Osteoblast (primary cell): ENCODE measurements around the gene VIPR1. TPM values are rescaled to one million over a fixed set of nuclear protein-coding genes. Genes with fewer than 3 reads are reported as not detected.

Experiments used
- DNase-seq: peaks from one replicate; pipeline ENCODE4 v3.0.0; 2011; ENCODE audit warnings: low spot score, mixed read lengths; ENCODE audit not compliant: insufficient read length; ENCODE audit errors: missing footprints
- H2AFZ ChIP-seq: 2 replicates; pipeline ENCODE4 v1.6.0; 2011; ENCODE audit warnings: mild to moderate bottlenecking, low read length
- H3K27ac ChIP-seq: 2 replicates; pipeline ENCODE4 v1.5.1; 2011; ENCODE audit warnings: mild to moderate bottlenecking, low read depth, low read length, moderate library complexity
- H3K27me3 ChIP-seq: 2 replicates; pipeline ENCODE4 v1.6.0; 2012; ENCODE audit warnings: mild to moderate bottlenecking, control low read depth, inconsistent platforms, low read length, moderate library complexity; ENCODE audit not compliant: insufficient read depth
- H3K36me3 ChIP-seq: 2 replicates; pipeline ENCODE4 v1.5.1; 2011; ENCODE audit warnings: mild to moderate bottlenecking, low read length, control low read depth, moderate library complexity; ENCODE audit not compliant: insufficient read depth
- H3K4me1 ChIP-seq: 2 replicates; pipeline ENCODE4 v1.5.1; 2011; ENCODE audit warnings: mild to moderate bottlenecking, low read length, control low read depth, moderate library complexity; ENCODE audit not compliant: insufficient read depth
- H3K4me2 ChIP-seq: 2 replicates; pipeline ENCODE4 v1.6.0; 2011; ENCODE audit warnings: mild to moderate bottlenecking, low read length; ENCODE audit not compliant: insufficient read depth
- H3K4me3 ChIP-seq: fragments of 200-600 bp; sonication (generic); 3 replicates; pipeline ENCODE4 v1.5.1; 2012; ENCODE audit warnings: mild to moderate bottlenecking, low read length, inconsistent platforms; ENCODE audit not compliant: insufficient read depth
- H3K79me2 ChIP-seq: 2 replicates; pipeline ENCODE4 v1.6.0; 2012; ENCODE audit warnings: mild to moderate bottlenecking, low read length, control low read depth, inconsistent platforms; ENCODE audit not compliant: insufficient read depth
- H3K9me3 ChIP-seq: 2 replicates; pipeline ENCODE4 v1.5.1; 2011; ENCODE audit warnings: low read depth, low read length, control low read depth
- H4K20me1 ChIP-seq: 2 replicates; pipeline ENCODE4 v1.6.0; 2012; ENCODE audit warnings: mild to moderate bottlenecking, low read length, control low read depth; ENCODE audit not compliant: insufficient read depth
- total RNA-seq: library from RNA; depleted of rRNA; stranded (reverse); fragments of >200 nt; gene quantifications from 2 replicates; pipeline ENCODE4 v1.2.3, GENCODE V29; 2012
- TF ChIP-seq, protein P1 (sequence below): IDR thresholded peaks from 2 replicates; pipeline ENCODE4 v1.5.1; 2011; ENCODE audit warnings: mild to moderate bottlenecking, low read depth, low read length, moderate library complexity; ENCODE audit errors: extremely low read depth

Gene VIPR1
- total RNA-seq, 1 donor, result not detected

DNA sequence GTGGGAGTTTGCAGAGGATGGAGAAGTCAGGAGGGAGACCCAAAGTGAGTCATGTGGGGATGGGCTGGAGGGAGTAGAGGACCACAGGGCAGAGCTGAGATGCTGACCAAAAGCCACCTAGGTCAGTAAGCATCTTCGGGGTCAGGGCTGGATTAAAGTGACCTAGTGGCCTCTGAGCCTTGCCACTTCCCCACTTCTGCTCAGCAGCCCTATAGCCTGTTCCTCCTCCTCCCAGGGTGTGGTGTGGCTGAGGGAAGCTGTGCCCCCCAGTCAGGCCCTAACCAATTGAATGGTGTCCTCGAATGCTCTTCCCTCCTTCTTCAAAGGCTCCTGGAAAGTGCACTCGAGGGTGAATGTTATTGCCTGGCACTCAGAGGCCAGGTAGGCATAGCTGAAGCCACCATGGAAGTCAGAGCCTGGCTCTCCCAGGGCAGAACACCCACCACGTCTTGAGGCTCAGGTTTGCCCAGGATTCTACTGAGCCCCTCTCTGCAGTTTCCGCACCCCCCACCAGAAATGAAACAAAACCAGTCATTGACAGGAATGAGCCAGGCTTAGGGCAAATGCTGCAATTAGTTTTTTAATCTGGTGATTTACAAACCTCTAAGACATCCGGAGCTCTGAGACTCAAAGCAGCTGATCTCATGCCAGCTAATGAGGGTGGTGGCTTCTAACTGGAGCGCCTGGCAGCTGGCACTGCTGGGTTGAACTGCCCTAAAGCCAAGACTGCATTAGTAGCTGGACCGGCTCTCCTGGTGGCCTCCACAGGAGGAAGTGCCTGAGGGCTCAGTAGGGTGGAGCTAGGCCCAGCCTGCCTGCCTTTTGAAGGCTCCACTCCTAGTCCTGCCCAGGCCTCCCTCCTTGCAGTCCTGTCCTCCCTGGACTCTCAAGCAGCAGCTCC lies 26.0 kb upstream of the VIPR1 start:
- Histone ChIP-seq H4K20me1 (no peaks in the 10 kb centered on the region), H3K4me2 (no peak overlapping the region), H3K27me3 (peaks cover 7% of the 10 kb centered on the region), H3K36me3 (no peaks in the 10 kb centered on the region), H3K27ac (no peak overlapping the region), H3K9me3 (no peaks in the 10 kb centered on the region), H3K79me2 (no peaks in the 10 kb centered on the region), H3K4me3 (no peak overlapping the region), H2AFZ (no peak overlapping the region), H3K4me1 (no peaks in the 10 kb centered on the region)
- DNase-seq, result no peak
- TF ChIP-seq, protein P1, sequence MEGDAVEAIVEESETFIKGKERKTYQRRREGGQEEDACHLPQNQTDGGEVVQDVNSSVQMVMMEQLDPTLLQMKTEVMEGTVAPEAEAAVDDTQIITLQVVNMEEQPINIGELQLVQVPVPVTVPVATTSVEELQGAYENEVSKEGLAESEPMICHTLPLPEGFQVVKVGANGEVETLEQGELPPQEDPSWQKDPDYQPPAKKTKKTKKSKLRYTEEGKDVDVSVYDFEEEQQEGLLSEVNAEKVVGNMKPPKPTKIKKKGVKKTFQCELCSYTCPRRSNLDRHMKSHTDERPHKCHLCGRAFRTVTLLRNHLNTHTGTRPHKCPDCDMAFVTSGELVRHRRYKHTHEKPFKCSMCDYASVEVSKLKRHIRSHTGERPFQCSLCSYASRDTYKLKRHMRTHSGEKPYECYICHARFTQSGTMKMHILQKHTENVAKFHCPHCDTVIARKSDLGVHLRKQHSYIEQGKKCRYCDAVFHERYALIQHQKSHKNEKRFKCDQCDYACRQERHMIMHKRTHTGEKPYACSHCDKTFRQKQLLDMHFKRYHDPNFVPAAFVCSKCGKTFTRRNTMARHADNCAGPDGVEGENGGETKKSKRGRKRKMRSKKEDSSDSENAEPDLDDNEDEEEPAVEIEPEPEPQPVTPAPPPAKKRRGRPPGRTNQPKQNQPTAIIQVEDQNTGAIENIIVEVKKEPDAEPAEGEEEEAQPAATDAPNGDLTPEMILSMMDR, result no peak

DNA sequence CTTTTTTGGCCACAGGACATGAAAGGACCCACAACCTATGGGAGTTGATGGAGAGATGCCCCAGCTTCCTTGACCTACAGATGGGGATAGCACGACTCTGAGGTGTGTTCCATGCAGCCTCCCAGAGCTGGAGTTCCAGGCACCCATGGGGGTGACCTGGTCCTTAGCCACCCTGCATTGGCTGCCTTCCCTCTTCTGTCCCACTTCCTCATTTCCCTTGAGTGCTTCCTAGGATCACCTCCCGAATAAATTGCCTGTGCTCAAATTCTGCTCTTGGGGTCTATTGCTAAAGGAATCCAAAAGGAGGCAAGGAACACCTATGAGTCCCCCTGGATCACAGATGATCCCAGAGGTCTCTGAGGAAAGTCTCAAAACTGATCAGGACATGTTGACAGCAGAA lies 24.7 kb upstream of the VIPR1 start:
- peaks cover 7% of the 10 kb centered on the region for H3K27me3 ChIP-seq
- H3K4me1 ChIP-seq, result no peaks in the 10 kb centered on the region
- H3K9me3 ChIP-seq, result no peaks in the 10 kb centered on the region
- no peak for DNase-seq
- no peaks in the 10 kb centered on the region for H3K36me3 ChIP-seq
- TF ChIP-seq, protein P1, result no peak
- H3K27ac ChIP-seq, result no peak overlapping the region
- H4K20me1 ChIP-seq, result no peaks in the 10 kb centered on the region
- no peak overlapping the region for H2AFZ ChIP-seq
- H3K4me2 ChIP-seq, result no peak overlapping the region
- H3K4me3 ChIP-seq, result no peak overlapping the region
- H3K79me2 ChIP-seq, result no peaks in the 10 kb centered on the region

DNA sequence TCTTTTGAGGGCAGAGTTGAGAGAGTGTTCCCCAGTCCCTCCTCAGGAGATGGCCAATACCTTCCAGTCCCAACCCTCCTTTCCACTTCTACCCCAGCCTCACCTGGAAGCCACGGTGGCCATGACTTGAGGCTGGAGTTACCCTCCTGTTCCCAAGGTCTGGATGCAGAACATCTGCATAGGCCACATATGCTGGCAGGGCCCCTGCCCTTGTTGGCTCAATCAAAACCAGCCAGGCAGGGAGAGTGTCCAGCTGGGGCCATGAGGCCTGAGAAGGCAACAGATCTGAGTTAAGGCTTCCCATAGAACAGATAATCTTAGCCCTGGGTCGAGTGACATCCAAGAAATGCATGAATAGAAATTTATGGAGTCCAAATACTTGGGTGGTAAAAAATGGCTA lies 23.6 kb upstream of the VIPR1 start:
- Histone ChIP-seq H3K27me3 (peaks cover 7% of the 10 kb centered on the region), H2AFZ (no peak overlapping the region), H3K4me3 (no peak overlapping the region), H3K27ac (no peak overlapping the region), H3K36me3 (no peaks in the 10 kb centered on the region), H3K9me3 (no peaks in the 10 kb centered on the region), H3K4me1 (no peaks in the 10 kb centered on the region), H3K79me2 (no peaks in the 10 kb centered on the region), H3K4me2 (no peak overlapping the region), H4K20me1 (no peaks in the 10 kb centered on the region)
- DNase-seq, result no peak
- TF ChIP-seq, protein P1, result no peak

DNA sequence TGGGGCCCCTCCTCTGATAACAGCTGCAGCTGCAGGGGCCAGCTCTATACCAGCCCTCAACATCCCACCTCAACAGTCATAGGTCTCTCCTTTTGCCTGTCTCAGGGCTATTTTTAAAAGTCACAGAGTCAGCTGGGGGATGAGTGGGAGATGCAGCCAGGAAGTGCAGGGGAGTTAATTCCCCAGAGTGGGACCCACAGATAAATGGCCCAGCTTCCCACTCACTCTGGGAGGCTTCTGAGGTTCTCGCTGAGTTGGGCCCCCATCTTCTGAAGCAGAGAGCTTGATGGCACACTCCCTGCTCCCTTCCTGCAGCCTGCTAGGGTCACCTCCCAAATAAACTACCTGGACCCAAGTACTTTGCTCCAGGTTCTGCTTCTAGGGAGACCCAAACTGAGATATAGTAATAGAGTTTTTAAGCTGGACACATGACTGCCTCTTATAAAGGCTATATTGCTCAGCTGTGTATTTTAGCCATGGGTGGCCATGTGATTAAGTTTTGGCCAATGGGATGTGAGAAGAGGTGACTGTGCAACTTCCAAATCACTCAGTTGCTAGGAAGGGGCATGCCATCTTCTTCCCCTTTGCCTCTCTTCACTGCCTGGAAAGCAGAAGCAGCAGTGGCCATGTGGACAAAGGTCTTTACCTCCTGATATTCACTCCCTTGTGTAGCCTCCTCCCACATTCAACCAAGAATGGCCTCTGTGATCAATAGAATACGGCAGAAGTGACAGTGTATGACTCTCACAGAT lies 15.5 kb upstream of the VIPR1 start:
- Histone ChIP-seq H3K79me2 (no peaks in the 10 kb centered on the region), H3K4me3 (no peak overlapping the region), H3K27ac (no peak overlapping the region), H3K27me3 (no peaks in the 10 kb centered on the region), H3K9me3 (no peaks in the 10 kb centered on the region), H2AFZ (no peak overlapping the region), H3K4me1 (no peaks in the 10 kb centered on the region), H3K36me3 (no peaks in the 10 kb centered on the region), H4K20me1 (no peaks in the 10 kb centered on the region), H3K4me2 (no peak overlapping the region)
- DNase-seq, result no peak
- TF ChIP-seq, protein P1, result no peak
